Gastrocnemius medialis (tissue), 4 donors: ENCODE data around the gene NPR2. TPM values are rescaled to one million over a fixed set of nuclear protein-coding genes. Genes with fewer than 3 reads are reported as not detected.

Experiments
- ATAC-seq, 2 donors: fragments of 150-250 bp; one replicate each; pipeline ENCODE4 v1.9.1; 2016
- DNase-seq, 2 donors: peaks; one replicate each; pipeline ENCODE4 v3.0.0-alpha.2; 2019
- H3K27ac ChIP-seq, 4 donors: fragments of 200-600 bp; sonication (generic); 1 replicate in 1 of 4; 2 replicates in 3 of 4; pipeline ENCODE4 v1.5.1; 2016 to 2018; ENCODE audit warnings: mild to moderate bottlenecking in 2 of 4, moderate library complexity in 1 of 4
- H3K27me3 ChIP-seq, 3 donors: fragments of 200-600 bp; sonication (generic) in 2 of 3; 1 replicate in 1 of 3; 2 replicates in 2 of 3; pipeline versions ENCODE4 v1.5.1 to v1.6.0; 2016 to 2019; ENCODE audit warnings: mild to moderate bottlenecking in 1 of 3, moderate library complexity in 1 of 3
- H3K36me3 ChIP-seq, 2 donors: fragments of 200-600 bp; sonication (generic) in 1 of 2; one replicate each; pipeline ENCODE4 v1.5.1; 2017 to 2018
- H3K4me1 ChIP-seq, 2 donors: fragments of 200-600 bp; sonication (generic) in 1 of 2; one replicate each; pipeline ENCODE4 v1.5.1; 2016 to 2017; ENCODE audit warnings: mild to moderate bottlenecking in 2 of 2
- H3K4me3 ChIP-seq, 4 donors: fragments of 200-600 bp; sonication (generic) in 3 of 4; 1 replicate in 1 of 4; 2 replicates in 3 of 4; pipeline ENCODE4 v1.5.1; 2016 to 2019; ENCODE audit warnings: mild to moderate bottlenecking in 2 of 4
- H3K9me3 ChIP-seq, 3 donors: fragments of 200-600 bp; sonication (generic) in 2 of 3; 1 replicate in 1 of 3; 2 replicates in 2 of 3; pipeline ENCODE4 v1.5.1; 2016 to 2019
- CTCF ChIP-seq, 5 experiments: fragments of 450-650 bp in 3 of 5; fragments of 200-600 bp in 2 of 5; sonication (generic) in 2 of 5; IDR thresholded peaks in 4 of 5; conservative IDR thresholded peaks in 1 of 5; 1 replicate in 4 of 5; 2 replicates in 1 of 5; pipeline ENCODE4 v1.5.1; 2016 to 2019; ENCODE audit warnings: antibody characterized with exemption in 5 of 5, mild to moderate bottlenecking in 3 of 5, moderate library complexity in 3 of 5
- POLR2A ChIP-seq, 2 donors: fragments of 450-650 bp; IDR thresholded peaks; one replicate each; pipeline ENCODE4 v1.6.1; 2017; ENCODE audit warnings: antibody characterized with exemption in 2 of 2, mild to moderate bottlenecking in 2 of 2, moderate library complexity in 2 of 2
- in situ Hi-C, 4 donors: fragments of 200-750 bp; cut with MboI; loops; one replicate each; pipeline versions ENCODE4 v1.15.0 to v1.8.0; 2017; ENCODE audit warnings: low sequenced_read_pairs in 4 of 4
- intact Hi-C: fragments of 100-400 bp; cut with DNase I; formaldehyde crosslinking; loops from one replicate; pipeline ENCODE4 v1.15.1; 2023; ENCODE audit warnings: low total_unique reads
- total RNA-seq, 4 donors: library from RNA; depleted of rRNA; stranded (reverse); fragments of >200 nt; gene quantifications; one replicate each; pipeline versions ENCODE4 v1.1.0 to v1.2.3, GENCODE V29; 2016

NPR2 gene
- total RNA-seq, 4 donors from 2014 or later = 12.3 to 19.2 (median 16.3) TPM

DNA sequence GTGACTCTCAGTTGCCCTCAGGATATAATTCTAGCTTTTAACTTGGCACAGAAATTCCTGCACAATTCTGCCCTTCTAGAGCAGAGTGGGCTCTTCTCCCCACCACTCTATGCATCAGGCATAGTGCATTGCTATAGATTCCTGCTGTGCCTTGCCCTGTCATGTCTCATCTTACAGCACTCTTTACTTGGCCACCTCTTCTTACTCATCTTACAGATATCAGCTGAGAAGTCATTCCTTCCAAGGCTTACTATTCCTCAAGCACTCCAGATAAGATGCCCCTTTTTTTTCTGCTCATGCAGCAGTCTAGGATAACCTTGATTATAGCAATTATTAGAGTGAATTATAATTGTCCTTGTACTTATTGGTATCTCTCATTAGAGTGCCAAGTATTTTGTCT, 31.5 kb downstream of the NPR2 start:
- H3K4me3 ChIP-seq = no peak overlapping the region
- intact Hi-C loops = no loop called here
- H3K4me1 ChIP-seq = no peaks in the 10 kb centered on the region
- no peak for TF ChIP-seq CTCF (IDR thresholded peaks at IDR 0.05 in 4 of 5, conservative IDR thresholded peaks at IDR 0.05 in 1 of 5)
- TF ChIP-seq POLR2A (IDR thresholded peaks at IDR 0.05) = no peak
- no peaks in the 10 kb centered on the region for H3K36me3 ChIP-seq
- DNase-seq (no peak), ATAC-seq (no peak)
- in situ Hi-C loops = no loop called here
- no peaks in the 10 kb centered on the region for H3K27me3 ChIP-seq
- H3K9me3 ChIP-seq = no peaks in the 10 kb centered on the region
- H3K27ac ChIP-seq = no peak overlapping the region

DNA sequence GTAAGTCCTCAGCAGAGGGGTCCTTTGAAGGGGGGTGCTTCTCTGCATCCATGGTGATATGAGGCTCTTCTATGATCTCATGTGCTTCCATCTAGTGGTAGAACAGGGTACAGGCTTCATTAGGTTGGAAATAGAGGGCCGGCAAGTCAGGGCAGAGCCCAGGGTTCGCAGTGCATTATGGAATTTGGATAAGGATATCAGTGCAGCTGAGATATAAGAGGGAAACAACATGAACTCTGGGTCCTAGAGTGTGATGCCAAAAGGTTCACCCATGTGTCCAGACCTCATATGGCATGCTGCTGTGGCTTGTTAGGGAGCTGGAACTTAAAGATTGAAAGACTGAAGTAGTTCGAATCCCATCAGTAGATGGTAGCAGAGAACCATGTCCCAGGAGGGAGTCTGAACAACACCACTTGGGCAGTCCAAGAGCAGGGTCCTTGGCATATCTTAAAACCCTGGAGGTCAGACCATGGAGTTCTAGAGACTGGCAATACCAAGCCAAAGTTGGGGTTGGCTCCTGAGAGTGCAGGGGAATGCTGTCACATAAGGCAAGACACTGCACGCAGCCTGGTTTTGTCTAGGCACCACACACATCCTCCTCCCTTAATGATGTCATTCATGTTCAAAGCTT, 34.8 kb downstream of the NPR2 start:
- no peak overlapping the region for H3K27ac ChIP-seq
- H3K4me1 ChIP-seq = peaks cover 13 to 23% of the 10 kb centered on the region in 2 donors
- in situ Hi-C loops (no loop called here), intact Hi-C loops (loop anchor here (1.0 to 5.0 kb wide), 2 partner anchors 36 to 56 kb away; no protein-coding TSS in a partner anchor)
- no peak overlapping the region for H3K4me3 ChIP-seq
- TF ChIP-seq CTCF (IDR thresholded peaks at IDR 0.05 in 4 of 5, conservative IDR thresholded peaks at IDR 0.05 in 1 of 5) = peak; percentile 52 to 80 (median 77)
- no peak for TF ChIP-seq POLR2A (IDR thresholded peaks at IDR 0.05)
- no peak for DNase-seq
- no peaks in the 10 kb centered on the region for H3K36me3 ChIP-seq
- H3K27me3 ChIP-seq = no peaks in the 10 kb centered on the region
- no peaks in the 10 kb centered on the region for H3K9me3 ChIP-seq
- ATAC-seq = peak; percentile 27 to 46

- in situ Hi-C loops (no loop called here), intact Hi-C loops (loop anchor here (5.0 kb wide), 1 partner anchor 55 kb away; no protein-coding TSS in a partner anchor)
- Histone ChIP-seq H3K36me3 (no peaks in the 10 kb centered on the region), H3K4me3 (no peak overlapping the region), H3K9me3 (no peaks in the 10 kb centered on the region), H3K27me3 (no peaks in the 10 kb centered on the region), H3K4me1 (peaks cover 16 to 35% of the 10 kb centered on the region in 2 donors), H3K27ac (no peak overlapping the region)
- DNase-seq (no peak), ATAC-seq (no peak)
- TF ChIP-seq CTCF (IDR thresholded peaks at IDR 0.05 in 4 of 5, conservative IDR thresholded peaks at IDR 0.05 in 1 of 5) (no peak), POLR2A (IDR thresholded peaks at IDR 0.05) (no peak)
Observed at GRCh38 chr9:35827486-35827885, 36.1 kb downstream of the NPR2 start.

DNA sequence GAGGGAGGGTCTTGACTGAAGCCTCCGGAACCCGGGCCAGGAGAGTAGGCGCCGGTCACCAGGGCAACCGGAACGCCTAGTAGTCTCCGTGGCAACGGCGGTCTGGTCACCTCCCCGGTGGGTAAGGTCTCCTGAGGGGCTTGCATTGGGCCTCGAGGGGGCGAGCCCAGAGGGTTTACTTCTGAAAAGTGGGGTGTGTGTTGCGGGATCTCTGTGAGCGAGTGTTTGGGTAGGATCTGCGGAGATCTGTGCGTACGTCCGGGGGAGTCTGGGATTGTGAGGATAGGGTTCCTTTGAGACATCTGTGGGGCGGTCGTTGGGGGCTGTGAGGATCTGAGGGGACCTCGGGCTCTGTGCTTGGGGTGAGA, 37.3 kb downstream of the NPR2 start, which contains the start of gene FAM221B:
FAM221B (minus strand) TSS at position 17 of the 368 bp plus-strand sequence. CDS start 2,571 bp downstream, outside the sequence.
- no peaks in the 10 kb centered on the region for H3K9me3 ChIP-seq
- DNase-seq = no peak
- H3K4me3 ChIP-seq = peak within 1 kb of the TSS; percentile 68 to 96 (median 90)
- peak; percentile 5 to 8 for ATAC-seq
- H3K36me3 ChIP-seq = no peaks in the 10 kb centered on the region
- TF ChIP-seq POLR2A (IDR thresholded peaks at IDR 0.05) (no peak), CTCF (IDR thresholded peaks at IDR 0.05 in 4 of 5, conservative IDR thresholded peaks at IDR 0.05 in 1 of 5) (no peak)
- peak within 1 kb of the TSS; percentile 88 to 98 (median 98) for H3K27ac ChIP-seq
- no peaks in the 10 kb centered on the region for H3K27me3 ChIP-seq
- H3K4me1 ChIP-seq = peaks cover 29 to 48% of the 10 kb centered on the region in 2 donors
- intact Hi-C loops = loop anchor here (1.0 to 5.0 kb wide), 3 partner anchors 13 to 79 kb away; partner anchors contain the start of genes GBA2, HINT2 and RGP1
- in situ Hi-C loops = no loop called here
